GM19438 (cell line): ENCODE measurements around the gene SMG9.

ENCODE experiments used
- ATAC-seq: cut with Tn5 transposase; IDR thresholded peaks from one replicate; pipeline ENCODE4 v1.9.1; 2021; ENCODE audit warnings: low read depth; ENCODE audit not compliant: unreplicated experiment

The SMG9 gene

GRCh38 chr19:43760941-43761340 lies 6.2 kb upstream of the SMG9 start:
- ATAC-seq, result no peak

- ATAC-seq, result no peak
Measured at GRCh38 chr19:43759515-43759914, 4.8 kb upstream of the SMG9 start.

- no peak for ATAC-seq
Measured at GRCh38 chr19:43755256-43755801, 567 bp upstream of the SMG9 start.

GRCh38 chr19:43754253-43754502 lies 584 bp downstream of the SMG9 start:
- ATAC-seq, result no peak

GRCh38 chr19:43752287-43752875 lies 2.4 kb downstream of the SMG9 start:
- ATAC-seq, result no peak

GRCh38 chr19:43751466-43752220 lies 3.1 kb downstream of the SMG9 start:
- no peak for ATAC-seq

- no peak for ATAC-seq
Measured at GRCh38 chr19:43749898-43750297, 4.9 kb downstream of the SMG9 start.

- no peak for ATAC-seq
Measured at GRCh38 chr19:43749152-43749551, 5.6 kb downstream of the SMG9 start.

- no peak for ATAC-seq
Measured at GRCh38 chr19:43748685-43749084, 6.1 kb downstream of the SMG9 start.

GRCh38 chr19:43748205-43748594 lies 6.6 kb downstream of the SMG9 start:
- ATAC-seq, result no peak

- ATAC-seq, result no peak
Measured at GRCh38 chr19:43747557-43748204, 7.1 kb downstream of the SMG9 start.

- ATAC-seq, result no peak
Measured at GRCh38 chr19:43743059-43743458, 11.7 kb downstream of the SMG9 start.

- ATAC-seq, result no peak
Measured at GRCh38 chr19:43741075-43741825, 13.5 kb downstream of the SMG9 start.

GRCh38 chr19:43739439-43740235 lies 15.1 kb downstream of the SMG9 start:
- no peak for ATAC-seq

- ATAC-seq, result no peak
Measured at GRCh38 chr19:43738780-43739211, 16.0 kb downstream of the SMG9 start.

- no peak for ATAC-seq
Measured at GRCh38 chr19:43735957-43736356, 18.8 kb downstream of the SMG9 start.

- ATAC-seq, result no peak
Measured at GRCh38 chr19:43735013-43735412, 19.7 kb downstream of the SMG9 start.

GRCh38 chr19:43731846-43732245 lies 22.9 kb downstream of the SMG9 start:
- no peak for ATAC-seq

GRCh38 chr19:43731346-43731745 lies 23.4 kb downstream of the SMG9 start:
- no peak for ATAC-seq

GRCh38 chr19:43729919-43730318 lies 24.8 kb downstream of the SMG9 start:
- no peak for ATAC-seq

GRCh38 chr19:43727593-43727853 lies 27.2 kb downstream of the SMG9 start:
- ATAC-seq, result no peak
